GM18858 (cell line): Measurements from ENCODE around the gene SPATA31D4.
"Not testable (repeated sequence)": the region's sequence is repeated elsewhere in the genome, so short reads cannot be mapped to it uniquely, and the experiment has no call there.

Experiments
- ATAC-seq: cut with Tn5 transposase; IDR thresholded peaks from one replicate; pipeline ENCODE4 v1.9.1; 2021; ENCODE audit not compliant: unreplicated experiment

Gene SPATA31D4

GRCh38 chr9:81928305-81928704 lies at the start of gene SPATA31D4:
Gene SPATA31D4, plus strand, starts transcription at chr9:81928428. Its CDS starts 86 bp downstream, at chr9:81928514.
- ATAC-seq, result not testable (repeated sequence)

- ATAC-seq, result no peak
These were observed 49.7 kb upstream of the SPATA31D4 start for GRCh38 chr9:81878530-81878929.

- ATAC-seq, result no peak
These were observed 48.7 kb upstream of the SPATA31D4 start for GRCh38 chr9:81879501-81879916.

- ATAC-seq, result no peak
These were observed 42.6 kb upstream of the SPATA31D4 start for GRCh38 chr9:81885602-81886001.

- ATAC-seq, result no peak
These were observed 41.6 kb upstream of the SPATA31D4 start for GRCh38 chr9:81886665-81887064.

- no peak for ATAC-seq
These were observed 38.1 kb upstream of the SPATA31D4 start for GRCh38 chr9:81890104-81890503.

- no peak for ATAC-seq
These were observed 35.8 kb upstream of the SPATA31D4 start for GRCh38 chr9:81892440-81892839.

- ATAC-seq, result no peak
These were observed 34.3 kb upstream of the SPATA31D4 start for GRCh38 chr9:81893929-81894328.

GRCh38 chr9:81894891-81895290 lies 33.3 kb upstream of the SPATA31D4 start:
- ATAC-seq, result no peak

GRCh38 chr9:81896070-81896469 lies 32.2 kb upstream of the SPATA31D4 start:
- ATAC-seq, result no peak

GRCh38 chr9:81898851-81899250 lies 29.4 kb upstream of the SPATA31D4 start:
- no peak for ATAC-seq

GRCh38 chr9:81902196-81902595 lies 26.0 kb upstream of the SPATA31D4 start:
- ATAC-seq, result no peak

GRCh38 chr9:81902626-81903025 lies 25.6 kb upstream of the SPATA31D4 start:
- ATAC-seq, result no peak

- ATAC-seq, result no peak
These were observed 21.6 kb upstream of the SPATA31D4 start for GRCh38 chr9:81906671-81907070.

GRCh38 chr9:81912135-81912534 lies 16.1 kb upstream of the SPATA31D4 start:
- no peak for ATAC-seq

GRCh38 chr9:81915801-81916505 lies 12.3 kb upstream of the SPATA31D4 start:
- ATAC-seq, result no peak

GRCh38 chr9:81918507-81918906 lies 9.7 kb upstream of the SPATA31D4 start:
- ATAC-seq, result not testable (repeated sequence)

- ATAC-seq, result not testable (repeated sequence)
These were observed 1.9 kb downstream of the SPATA31D4 start for GRCh38 chr9:81930147-81930546.

GRCh38 chr9:81933547-81933946 lies 5.3 kb downstream of the SPATA31D4 start:
- not testable (repeated sequence) for ATAC-seq

- not testable (repeated sequence) for ATAC-seq
These were observed 15.2 kb downstream of the SPATA31D4 start, which contains the start of gene SPATA31D3 for GRCh38 chr9:81943393-81943792. Gene SPATA31D3, plus strand, starts transcription at chr9:81943500. Its CDS starts 86 bp downstream, at chr9:81943586.

GRCh38 chr9:81948650-81949049 lies 20.4 kb downstream of the SPATA31D4 start:
- not testable (repeated sequence) for ATAC-seq

- no peak for ATAC-seq
These were observed 24.9 kb downstream of the SPATA31D4 start for GRCh38 chr9:81953096-81953495.

- ATAC-seq, result no peak
These were observed 27.4 kb downstream of the SPATA31D4 start for GRCh38 chr9:81955625-81956024.
